ENCODE results near the gene SPACA1. TPM values are rescaled to one million over a fixed set of nuclear protein-coding genes. Genes with fewer than 3 reads are reported as not detected.

SPACA1 gene
- total RNA-seq, 1 donor from 2014 or later: not detected

DNA sequence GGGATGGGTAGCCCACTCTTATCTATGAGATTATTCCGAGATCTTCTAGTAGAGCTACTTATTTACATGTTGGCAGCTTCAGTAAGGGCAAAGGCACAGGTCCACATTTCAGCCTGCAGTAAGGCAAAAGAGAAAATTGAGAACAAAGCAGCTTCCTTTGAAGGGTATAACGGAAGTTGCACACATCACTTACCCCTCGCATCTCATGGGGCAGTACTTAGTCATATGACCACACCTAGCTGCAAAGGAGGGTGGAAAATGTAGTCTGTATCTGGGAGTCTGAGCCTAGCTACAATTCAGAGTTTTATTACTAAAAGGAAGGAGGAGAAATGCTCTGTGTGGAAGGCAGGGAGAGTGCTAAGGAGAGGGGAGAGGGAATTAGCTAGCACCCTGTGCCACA, 29.7 kb downstream of the SPACA1 start:
- DNase-seq (ENCODE audit: missing footprints) (no peak), ATAC-seq (no peak)
- intact Hi-C loops (cut with DNase I): no loop called here

DNA sequence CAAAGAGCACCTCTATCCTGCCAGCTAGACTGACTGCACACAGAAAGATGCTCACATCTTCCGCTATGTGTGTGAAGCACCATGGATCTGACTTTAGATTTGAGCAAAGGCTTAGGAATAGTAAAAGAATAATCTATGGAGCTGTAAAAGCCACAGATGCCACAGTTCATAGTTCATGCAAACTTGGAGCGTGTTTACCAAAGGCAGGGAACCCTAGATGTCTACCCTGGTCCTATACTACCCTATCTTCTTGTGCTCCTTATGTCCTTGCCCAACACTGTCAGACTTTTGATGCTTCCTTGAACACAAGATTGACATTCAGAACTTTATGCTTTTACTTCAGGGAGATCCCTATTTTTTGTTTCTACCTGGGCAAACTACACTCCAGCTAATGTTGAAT, 39.2 kb downstream of the SPACA1 start:
- ATAC-seq (no peak), DNase-seq (ENCODE audit: missing footprints) (no peak)
- intact Hi-C loops (cut with DNase I): no loop called here

- intact Hi-C loops (cut with DNase I): no loop called here
- no peak for ATAC-seq
- no peak for DNase-seq (ENCODE audit: missing footprints)
Observed at GRCh38 chr6:88089708-88090107, 42.1 kb downstream of the SPACA1 start.

GRCh38 chr6:88105741-88106340, 58.2 kb downstream of the SPACA1 start:
- ATAC-seq: no peak
- DNase-seq (ENCODE audit: missing footprints): no peak
- intact Hi-C loops (cut with DNase I): no loop called here

- ATAC-seq (no peak), DNase-seq (ENCODE audit: missing footprints) (no peak)
- intact Hi-C loops (cut with DNase I): no loop called here
Observed at GRCh38 chr6:88107241-88107640, 59.6 kb downstream of the SPACA1 start.

DNA sequence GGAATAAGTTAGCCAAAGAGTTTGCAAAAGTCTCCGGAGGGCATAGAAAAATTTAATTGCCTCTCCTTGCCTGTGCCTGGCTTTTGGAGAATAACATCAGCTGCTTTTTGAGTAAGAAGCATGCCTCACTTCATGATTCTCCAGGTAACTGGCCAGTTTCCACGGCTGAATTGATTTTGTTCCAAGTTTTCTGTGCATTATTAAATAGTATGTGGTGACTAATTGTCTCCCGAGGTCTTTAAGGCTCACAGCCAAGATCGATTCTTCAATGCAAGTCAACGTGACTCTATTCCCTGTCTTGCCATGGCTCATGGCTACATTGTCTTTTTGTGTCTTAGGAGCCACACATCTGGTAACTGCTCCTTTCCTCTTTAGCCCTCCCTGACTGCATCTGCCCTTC, 64.3 kb downstream of the SPACA1 start:
- intact Hi-C loops (cut with DNase I): no loop called here
- ATAC-seq (no peak), DNase-seq (ENCODE audit: missing footprints) (no peak)

- DNase-seq (ENCODE audit: missing footprints) (no peak), ATAC-seq (no peak)
- intact Hi-C loops (cut with DNase I): no loop called here
Observed at GRCh38 chr6:88114838-88115237, 67.2 kb downstream of the SPACA1 start.

DNA sequence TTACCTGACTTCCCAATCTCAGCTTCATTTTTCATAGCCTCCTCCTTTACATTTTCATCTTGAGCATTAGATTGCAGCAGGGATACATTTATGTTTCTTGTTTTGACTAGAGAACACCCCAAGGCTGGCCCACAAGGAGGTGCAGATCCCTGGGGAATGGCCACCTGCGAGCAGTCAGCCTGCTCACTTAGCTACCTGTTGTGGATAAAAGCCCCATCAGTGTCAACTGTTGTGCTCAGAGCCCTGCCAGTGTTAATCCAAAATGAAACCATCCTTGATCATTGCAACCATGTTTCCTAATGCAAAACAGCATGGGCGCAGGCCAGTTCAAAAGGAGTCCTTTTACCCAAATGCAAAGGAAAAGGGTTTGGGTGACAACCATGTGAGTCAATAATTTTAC, 67.7 kb downstream of the SPACA1 start:
- ATAC-seq (no peak), DNase-seq (ENCODE audit: missing footprints) (no peak)
- intact Hi-C loops (cut with DNase I): no loop called here

GRCh38 chr6:88116276-88116675, 68.6 kb downstream of the SPACA1 start:
- ATAC-seq (no peak), DNase-seq (ENCODE audit: missing footprints) (no peak)
- intact Hi-C loops (cut with DNase I): no loop called here

Other genes starting within 250 kb of the SPACA1 start
- 0.16 TPM for gene CNR1, start 118.5 kb downstream of the SPACA1 start, total RNA-seq

All from Right ventricle myocardium inferior (tissue), 1 donor.